Liver (tissue), 9 donors: ENCODE measurements around the gene TMEM108. TPM values are rescaled to one million over a fixed set of nuclear protein-coding genes. Genes with fewer than 3 reads are reported as not detected.

Source experiments
- DNase-seq: peaks from one replicate; pipeline ENCODE4 v3.0.0-alpha.2; 2017; ENCODE audit warnings: low spot score
- H3K27ac ChIP-seq, 2 donors: one replicate each; pipeline ENCODE4 v1.7.0; 2013; ENCODE audit warnings: inconsistent platforms in 2 of 2, low read length in 2 of 2, control low read depth in 1 of 2, low read depth in 1 of 2, mild to moderate bottlenecking in 1 of 2
- H3K27me3 ChIP-seq, 4 donors: one replicate each; pipeline versions ENCODE4 v1.6.1 to v1.7.0; 2013; ENCODE audit warnings: low read length in 3 of 4, inconsistent platforms in 1 of 4, mild to moderate bottlenecking in 1 of 4, moderate library complexity in 1 of 4; ENCODE audit not compliant: control insufficient read depth in 4 of 4, insufficient read depth in 4 of 4
- H3K36me3 ChIP-seq, 4 donors: one replicate each; pipeline versions ENCODE4 v1.6.1 to v1.7.0; 2013; ENCODE audit warnings: low read length in 3 of 4, mild to moderate bottlenecking in 3 of 4, low read depth in 1 of 4, moderate library complexity in 1 of 4; ENCODE audit not compliant: control insufficient read depth in 4 of 4, insufficient read depth in 3 of 4
- H3K4me1 ChIP-seq, 4 donors: one replicate each; pipeline versions ENCODE4 v1.6.1 to v1.7.0; 2013; ENCODE audit warnings: low read length in 3 of 4, mild to moderate bottlenecking in 3 of 4, moderate library complexity in 1 of 4; ENCODE audit not compliant: control insufficient read depth in 4 of 4, insufficient read depth in 4 of 4
- H3K4me3 ChIP-seq, 3 donors: one replicate each; pipeline versions ENCODE4 v1.6.1 to v1.7.0; 2013; ENCODE audit warnings: low read length in 3 of 3, control low read depth in 1 of 3, low read depth in 1 of 3, mild to moderate bottlenecking in 1 of 3
- H3K9ac ChIP-seq, 2 donors: one replicate each; pipeline ENCODE4 v1.7.0; 2013; ENCODE audit warnings: low read length in 2 of 2, mild to moderate bottlenecking in 2 of 2, moderate library complexity in 2 of 2, control low read depth in 1 of 2, low read depth in 1 of 2
- H3K9me3 ChIP-seq, 4 donors: one replicate each; pipeline versions ENCODE4 v1.6.1 to v1.7.0; 2013; ENCODE audit warnings: low read length in 3 of 4; ENCODE audit not compliant: control insufficient read depth in 4 of 4
- FOXA1 ChIP-seq: IDR thresholded peaks from 2 replicates; pipeline ENCODE4 v1.6.1; 2016; ENCODE audit warnings: antibody characterized with exemption
- FOXA2 ChIP-seq: IDR thresholded peaks from 2 replicates; pipeline ENCODE4 v1.6.1; 2016; ENCODE audit warnings: antibody characterized with exemption
- GABPA ChIP-seq, 2 donors: IDR thresholded peaks in 1 of 2; conservative IDR thresholded peaks in 1 of 2; 2 replicates each; pipeline ENCODE4 v1.6.1; 2016; ENCODE audit warnings: antibody characterized with exemption in 2 of 2, mild to moderate bottlenecking in 1 of 2, moderate library complexity in 1 of 2
- HNF4A ChIP-seq, 2 donors: conservative IDR thresholded peaks; 2 replicates each; pipeline ENCODE4 v1.6.1; 2016; ENCODE audit warnings: antibody characterized with exemption in 2 of 2, mild to moderate bottlenecking in 2 of 2
- HNF4G ChIP-seq: IDR thresholded peaks from 2 replicates; pipeline ENCODE4 v1.6.1; 2016; ENCODE audit warnings: antibody characterized with exemption
- JUND ChIP-seq, 2 donors: IDR thresholded peaks; 2 replicates each; pipeline ENCODE4 v1.6.1; 2016; ENCODE audit warnings: antibody characterized with exemption in 2 of 2
- NR2F2 ChIP-seq: IDR thresholded peaks from 2 replicates; pipeline ENCODE4 v1.6.1; 2016; ENCODE audit warnings: antibody characterized with exemption
- RXRA ChIP-seq, 2 donors: IDR thresholded peaks; 2 replicates each; pipeline ENCODE4 v1.6.1; 2017 to 2018; ENCODE audit warnings: antibody characterized with exemption in 2 of 2, mild to moderate bottlenecking in 1 of 2
- SP1 ChIP-seq: IDR thresholded peaks from 2 replicates; pipeline ENCODE4 v1.6.1; 2018; ENCODE audit warnings: antibody characterized with exemption, mild to moderate bottlenecking
- TAF1 ChIP-seq: conservative IDR thresholded peaks from 2 replicates; pipeline ENCODE4 v1.6.1; 2016; ENCODE audit warnings: antibody characterized with exemption, mild to moderate bottlenecking
- WGBS: extraction: QIAGEN DNeasy Blood & Tissue Kit; methylation state at CpG from one replicate; pipeline ENCODE4 v1.1.7; 2013; 5-methylcytosine and 5-hydroxymethylcytosine counted together
- polyA plus RNA-seq, 2 donors: library from polyadenylated mRNA; stranded (reverse) in 1 of 2; unstranded in 1 of 2; fragments of 200-250 nt in 1 of 2; fragments of >200 nt in 1 of 2; fragmentation: Nextera tagmentation in 1 of 2; extraction: Ambion mirVana in 1 of 2; gene quantifications; one replicate each; pipeline versions ENCODE4 v1.2.1 to v1.2.3, GENCODE V29; 2013 to 2015
- total RNA-seq, 2 donors: library from RNA; depleted of rRNA; stranded (reverse); fragments of >200 nt; gene quantifications; one replicate each; pipeline ENCODE4 v1.2.3, GENCODE V29; 2014
- TF ChIP-seq, protein P1 (sequence below): fragments of 150-350 bp; IDR thresholded peaks from 2 replicates; pipeline ENCODE4 v1.5.1; 2017; ENCODE audit warnings: improper control_type of control experiment, low read depth, low read length; ENCODE audit not compliant: missing input control
- TF ChIP-seq, protein P2 (sequence below): IDR thresholded peaks from 2 replicates; pipeline ENCODE4 v1.6.1; 2016; ENCODE audit warnings: antibody characterized with exemption
- TF ChIP-seq, protein P3 (sequence below): IDR thresholded peaks from 2 replicates; pipeline ENCODE4 v1.6.1; 2016; ENCODE audit warnings: antibody characterized with exemption, mild to moderate bottlenecking
- TF ChIP-seq, protein P4 (sequence below): IDR thresholded peaks from 2 replicates; pipeline ENCODE4 v1.6.1; 2016; ENCODE audit warnings: antibody characterized with exemption
- TF ChIP-seq, protein P5 (sequence below): IDR thresholded peaks from 2 replicates; pipeline ENCODE4 v1.6.1; 2016; ENCODE audit warnings: antibody characterized with exemption
- donor health status: healthy.
- donor health status: healthy.
- donor health status: healthy.
- donor health status: healthy.
- donor health status: healthy.

Gene TMEM108
- total and polyA plus RNA-seq, 4 donors: 0.05 to 0.10 TPM; not detected in 2

DNA sequence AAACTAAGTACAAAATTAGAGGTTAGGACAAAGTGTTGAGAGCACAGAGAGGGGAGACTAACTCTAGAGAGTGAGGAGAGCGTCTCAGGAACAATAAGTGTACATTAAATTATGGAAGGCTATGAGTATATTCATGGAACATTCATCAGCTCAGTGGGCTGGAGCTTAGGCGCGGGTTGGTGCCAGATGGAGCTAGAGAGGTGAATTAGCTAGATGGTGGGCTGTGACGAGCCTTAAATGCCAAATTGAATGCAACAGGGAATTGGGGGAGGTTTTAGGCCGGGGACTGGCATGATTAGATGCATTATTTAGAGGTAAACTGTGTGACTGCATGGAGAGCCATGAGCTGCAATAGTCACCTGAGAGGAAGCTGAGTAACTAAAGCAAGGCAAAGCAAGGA lies 97.1 kb downstream of the TMEM108 start (continued):
- no peak for TF ChIP-seq GABPA (IDR thresholded peaks at IDR 0.05 in 1 of 2, conservative IDR thresholded peaks at IDR 0.05 in 1 of 2)

DNA sequence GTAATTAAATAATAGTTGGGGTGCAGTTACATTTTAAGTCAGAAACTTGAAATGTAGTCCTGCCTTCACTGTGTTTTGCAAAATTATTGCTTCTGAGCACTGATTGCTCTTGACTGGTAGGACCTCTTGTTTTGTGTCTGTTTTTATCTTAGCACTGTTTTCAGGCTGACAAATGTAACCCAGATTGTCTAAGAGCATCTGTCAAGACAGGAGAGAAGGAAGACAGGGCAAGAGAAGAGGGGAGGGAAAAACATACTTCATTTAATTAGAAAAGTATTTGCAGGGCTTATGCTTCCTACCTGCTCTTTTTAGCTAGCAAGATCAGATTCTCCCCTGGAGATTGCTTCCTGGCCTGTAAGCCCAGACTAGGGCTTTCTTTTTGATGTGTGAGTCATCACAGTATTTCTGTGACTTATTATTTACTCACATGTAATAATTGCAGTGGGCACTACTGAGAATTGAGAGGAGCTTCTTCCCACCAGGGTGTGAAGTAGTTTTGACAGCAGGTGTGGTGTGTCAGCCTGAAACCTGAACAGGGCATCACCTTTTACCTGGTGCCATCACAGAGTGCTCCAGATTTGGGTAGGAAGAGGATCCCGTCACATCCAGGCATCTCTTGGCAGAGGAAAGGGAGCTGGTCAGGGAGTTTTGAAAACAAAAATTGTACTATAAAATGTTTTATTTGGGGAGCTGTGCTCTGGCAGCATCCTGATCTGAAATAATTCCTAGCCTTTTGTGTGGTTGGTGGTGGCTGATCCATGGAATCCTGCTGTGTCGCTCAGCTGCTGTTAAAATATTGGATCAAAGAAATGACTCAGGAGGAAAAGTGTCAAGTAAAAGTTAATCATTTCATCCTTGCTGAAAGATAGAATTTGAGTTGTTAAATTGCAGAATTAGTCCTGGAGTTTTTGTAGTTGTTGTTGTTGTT lies 98.2 kb downstream of the TMEM108 start:
- TF ChIP-seq HNF4G (no peak), SP1 (no peak), NR2F2 (no peak), FOXA1 (no peak), JUND (IDR thresholded peaks at IDR 0.05) (no peak), HNF4A (conservative IDR thresholded peaks at IDR 0.05) (no peak)
- TF ChIP-seq, protein P1, sequence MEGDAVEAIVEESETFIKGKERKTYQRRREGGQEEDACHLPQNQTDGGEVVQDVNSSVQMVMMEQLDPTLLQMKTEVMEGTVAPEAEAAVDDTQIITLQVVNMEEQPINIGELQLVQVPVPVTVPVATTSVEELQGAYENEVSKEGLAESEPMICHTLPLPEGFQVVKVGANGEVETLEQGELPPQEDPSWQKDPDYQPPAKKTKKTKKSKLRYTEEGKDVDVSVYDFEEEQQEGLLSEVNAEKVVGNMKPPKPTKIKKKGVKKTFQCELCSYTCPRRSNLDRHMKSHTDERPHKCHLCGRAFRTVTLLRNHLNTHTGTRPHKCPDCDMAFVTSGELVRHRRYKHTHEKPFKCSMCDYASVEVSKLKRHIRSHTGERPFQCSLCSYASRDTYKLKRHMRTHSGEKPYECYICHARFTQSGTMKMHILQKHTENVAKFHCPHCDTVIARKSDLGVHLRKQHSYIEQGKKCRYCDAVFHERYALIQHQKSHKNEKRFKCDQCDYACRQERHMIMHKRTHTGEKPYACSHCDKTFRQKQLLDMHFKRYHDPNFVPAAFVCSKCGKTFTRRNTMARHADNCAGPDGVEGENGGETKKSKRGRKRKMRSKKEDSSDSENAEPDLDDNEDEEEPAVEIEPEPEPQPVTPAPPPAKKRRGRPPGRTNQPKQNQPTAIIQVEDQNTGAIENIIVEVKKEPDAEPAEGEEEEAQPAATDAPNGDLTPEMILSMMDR: no peak
- TF ChIP-seq, protein P2, sequence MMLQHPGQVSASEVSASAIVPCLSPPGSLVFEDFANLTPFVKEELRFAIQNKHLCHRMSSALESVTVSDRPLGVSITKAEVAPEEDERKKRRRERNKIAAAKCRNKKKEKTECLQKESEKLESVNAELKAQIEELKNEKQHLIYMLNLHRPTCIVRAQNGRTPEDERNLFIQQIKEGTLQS: no peak
- DNase-seq: no peak
- WGBS: 92% methylated on average over 2 of the region's 2 CpGs
- no peaks in the 10 kb centered on the region for H3K4me1 ChIP-seq
- H3K9ac ChIP-seq: no peak overlapping the region
- H3K36me3 ChIP-seq: no peaks in the 10 kb centered on the region
- H3K9me3 ChIP-seq: no peaks in the 10 kb centered on the region
- H3K27me3 ChIP-seq: no peaks in the 10 kb centered on the region
- no peak overlapping the region for H3K27ac ChIP-seq
- no peak overlapping the region for H3K4me3 ChIP-seq

DNA sequence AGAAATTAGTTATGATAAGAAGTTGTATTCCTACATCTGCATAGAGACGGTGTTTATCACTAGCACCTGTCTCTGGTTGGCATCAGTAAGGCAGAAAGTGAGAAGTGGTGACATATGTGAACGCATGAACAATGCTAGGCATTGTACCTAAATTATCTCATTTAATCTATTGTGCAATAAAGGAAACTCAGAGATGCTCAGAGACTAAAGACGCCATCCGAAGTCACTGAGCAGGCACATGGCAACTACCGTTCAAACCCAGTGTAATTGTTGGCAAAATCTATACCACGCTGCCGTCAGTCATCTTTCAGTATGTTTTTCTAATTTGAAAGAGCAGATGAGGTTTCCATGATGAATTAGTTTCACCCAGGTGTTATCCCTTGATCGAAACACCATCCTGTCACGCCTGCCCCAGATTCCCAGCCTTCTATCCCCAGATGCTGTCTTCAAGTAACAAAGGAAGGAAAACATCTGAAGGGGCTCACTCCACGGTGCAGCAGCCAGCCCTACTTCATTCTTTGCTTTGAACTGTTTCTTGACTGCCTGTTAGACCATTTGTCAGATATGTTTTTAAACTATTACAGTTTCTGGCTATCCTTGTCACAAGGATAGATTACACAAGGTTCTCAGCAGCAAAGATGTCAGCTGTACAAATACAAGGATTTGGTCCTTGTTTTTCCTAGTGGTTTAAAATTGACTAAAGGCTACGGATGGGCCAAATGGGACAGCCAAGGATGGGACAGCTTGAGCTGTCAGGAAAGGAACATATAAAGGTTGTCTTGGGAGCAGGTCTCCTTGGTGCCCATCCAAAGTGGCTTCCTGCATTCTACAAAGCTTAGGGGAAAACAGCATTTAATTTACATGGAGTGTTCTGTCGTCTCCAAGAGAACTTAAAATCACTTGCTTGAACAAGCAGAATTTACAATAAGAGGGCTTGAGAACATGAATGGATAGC lies 99.1 kb downstream of the TMEM108 start:
- Histone ChIP-seq H3K9me3 (no peaks in the 10 kb centered on the region), H3K9ac (no peak overlapping the region), H3K36me3 (no peaks in the 10 kb centered on the region), H3K4me3 (no peak overlapping the region), H3K4me1 (no peaks in the 10 kb centered on the region), H3K27me3 (no peaks in the 10 kb centered on the region), H3K27ac (no peak overlapping the region)
- DNase-seq: no peak
- 79% methylated on average over 12 of the region's 12 CpGs for WGBS
- TF ChIP-seq, protein P1: no peak
- TF ChIP-seq RXRA (IDR thresholded peaks at IDR 0.05) (no peak), NR2F2 (no peak), HNF4A (conservative IDR thresholded peaks at IDR 0.05) (no peak), SP1 (no peak), JUND (IDR thresholded peaks at IDR 0.05) (no peak), GABPA (IDR thresholded peaks at IDR 0.05 in 1 of 2, conservative IDR thresholded peaks at IDR 0.05 in 1 of 2) (no peak), FOXA2 (no peak), TAF1 (no peak), HNF4G (no peak)
- TF ChIP-seq, protein P3, sequence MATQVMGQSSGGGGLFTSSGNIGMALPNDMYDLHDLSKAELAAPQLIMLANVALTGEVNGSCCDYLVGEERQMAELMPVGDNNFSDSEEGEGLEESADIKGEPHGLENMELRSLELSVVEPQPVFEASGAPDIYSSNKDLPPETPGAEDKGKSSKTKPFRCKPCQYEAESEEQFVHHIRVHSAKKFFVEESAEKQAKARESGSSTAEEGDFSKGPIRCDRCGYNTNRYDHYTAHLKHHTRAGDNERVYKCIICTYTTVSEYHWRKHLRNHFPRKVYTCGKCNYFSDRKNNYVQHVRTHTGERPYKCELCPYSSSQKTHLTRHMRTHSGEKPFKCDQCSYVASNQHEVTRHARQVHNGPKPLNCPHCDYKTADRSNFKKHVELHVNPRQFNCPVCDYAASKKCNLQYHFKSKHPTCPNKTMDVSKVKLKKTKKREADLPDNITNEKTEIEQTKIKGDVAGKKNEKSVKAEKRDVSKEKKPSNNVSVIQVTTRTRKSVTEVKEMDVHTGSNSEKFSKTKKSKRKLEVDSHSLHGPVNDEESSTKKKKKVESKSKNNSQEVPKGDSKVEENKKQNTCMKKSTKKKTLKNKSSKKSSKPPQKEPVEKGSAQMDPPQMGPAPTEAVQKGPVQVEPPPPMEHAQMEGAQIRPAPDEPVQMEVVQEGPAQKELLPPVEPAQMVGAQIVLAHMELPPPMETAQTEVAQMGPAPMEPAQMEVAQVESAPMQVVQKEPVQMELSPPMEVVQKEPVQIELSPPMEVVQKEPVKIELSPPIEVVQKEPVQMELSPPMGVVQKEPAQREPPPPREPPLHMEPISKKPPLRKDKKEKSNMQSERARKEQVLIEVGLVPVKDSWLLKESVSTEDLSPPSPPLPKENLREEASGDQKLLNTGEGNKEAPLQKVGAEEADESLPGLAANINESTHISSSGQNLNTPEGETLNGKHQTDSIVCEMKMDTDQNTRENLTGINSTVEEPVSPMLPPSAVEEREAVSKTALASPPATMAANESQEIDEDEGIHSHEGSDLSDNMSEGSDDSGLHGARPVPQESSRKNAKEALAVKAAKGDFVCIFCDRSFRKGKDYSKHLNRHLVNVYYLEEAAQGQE: no peak
- TF ChIP-seq, protein P4, sequence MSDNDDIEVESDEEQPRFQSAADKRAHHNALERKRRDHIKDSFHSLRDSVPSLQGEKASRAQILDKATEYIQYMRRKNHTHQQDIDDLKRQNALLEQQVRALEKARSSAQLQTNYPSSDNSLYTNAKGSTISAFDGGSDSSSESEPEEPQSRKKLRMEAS: no peak
- TF ChIP-seq, protein P2: no peak
- TF ChIP-seq, protein P5, sequence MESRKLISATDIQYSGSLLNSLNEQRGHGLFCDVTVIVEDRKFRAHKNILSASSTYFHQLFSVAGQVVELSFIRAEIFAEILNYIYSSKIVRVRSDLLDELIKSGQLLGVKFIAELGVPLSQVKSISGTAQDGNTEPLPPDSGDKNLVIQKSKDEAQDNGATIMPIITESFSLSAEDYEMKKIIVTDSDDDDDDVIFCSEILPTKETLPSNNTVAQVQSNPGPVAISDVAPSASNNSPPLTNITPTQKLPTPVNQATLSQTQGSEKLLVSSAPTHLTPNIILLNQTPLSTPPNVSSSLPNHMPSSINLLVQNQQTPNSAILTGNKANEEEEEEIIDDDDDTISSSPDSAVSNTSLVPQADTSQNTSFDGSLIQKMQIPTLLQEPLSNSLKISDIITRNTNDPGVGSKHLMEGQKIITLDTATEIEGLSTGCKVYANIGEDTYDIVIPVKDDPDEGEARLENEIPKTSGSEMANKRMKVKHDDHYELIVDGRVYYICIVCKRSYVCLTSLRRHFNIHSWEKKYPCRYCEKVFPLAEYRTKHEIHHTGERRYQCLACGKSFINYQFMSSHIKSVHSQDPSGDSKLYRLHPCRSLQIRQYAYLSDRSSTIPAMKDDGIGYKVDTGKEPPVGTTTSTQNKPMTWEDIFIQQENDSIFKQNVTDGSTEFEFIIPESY: no peak
